ENCODE measurements around the gene PPP6R1. TPM values are rescaled to one million over a fixed set of nuclear protein-coding genes. Genes with fewer than 3 reads are reported as not detected.

PPP6R1 gene, protein sequence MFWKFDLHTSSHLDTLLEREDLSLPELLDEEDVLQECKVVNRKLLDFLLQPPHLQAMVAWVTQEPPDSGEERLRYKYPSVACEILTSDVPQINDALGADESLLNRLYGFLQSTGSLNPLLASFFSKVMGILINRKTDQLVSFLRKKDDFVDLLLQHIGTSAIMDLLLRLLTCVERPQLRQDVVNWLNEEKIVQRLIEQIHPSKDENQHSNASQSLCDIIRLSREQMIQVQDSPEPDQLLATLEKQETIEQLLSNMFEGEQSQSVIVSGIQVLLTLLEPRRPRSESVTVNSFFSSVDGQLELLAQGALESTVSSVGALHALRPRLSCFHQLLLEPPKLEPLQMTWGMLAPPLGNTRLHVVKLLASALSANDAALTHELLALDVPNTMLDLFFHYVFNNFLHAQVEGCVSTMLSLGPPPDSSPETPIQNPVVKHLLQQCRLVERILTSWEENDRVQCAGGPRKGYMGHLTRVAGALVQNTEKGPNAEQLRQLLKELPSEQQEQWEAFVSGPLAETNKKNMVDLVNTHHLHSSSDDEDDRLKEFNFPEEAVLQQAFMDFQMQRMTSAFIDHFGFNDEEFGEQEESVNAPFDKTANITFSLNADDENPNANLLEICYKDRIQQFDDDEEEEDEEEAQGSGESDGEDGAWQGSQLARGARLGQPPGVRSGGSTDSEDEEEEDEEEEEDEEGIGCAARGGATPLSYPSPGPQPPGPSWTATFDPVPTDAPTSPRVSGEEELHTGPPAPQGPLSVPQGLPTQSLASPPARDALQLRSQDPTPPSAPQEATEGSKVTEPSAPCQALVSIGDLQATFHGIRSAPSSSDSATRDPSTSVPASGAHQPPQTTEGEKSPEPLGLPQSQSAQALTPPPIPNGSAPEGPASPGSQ
- total RNA-seq = 10 to 100 TPM; 40.6 to 46.0 TPM
- long read RNA-seq, donor 1, transcript PPP6R1-201 (24 exons, 3,961 nt) = major isoform, 13 of 32 reads
- long read RNA-seq, donor 1, partial matches to known transcripts = 12 of 32 reads
- long read RNA-seq, donor 1, other reads (novel, unspliced or antisense) = 6 of 32 reads
- long read RNA-seq, donor 2, partial matches to known transcripts = 20 of 30 reads
- long read RNA-seq, donor 2, other reads (novel, unspliced or antisense) = 4 of 30 reads

- intact Hi-C loops (cut with DNase I) = no loop called here
- DNase-seq (ENCODE audit: low spot score) = peak; percentile 99
Measured at GRCh38 chr19:55258828-55259539, at the start of gene PPP6R1. Gene PPP6R1 (minus strand): TSS chr19:55259017. CDS start chr19:55247103, 11,914 bp downstream.

DNA sequence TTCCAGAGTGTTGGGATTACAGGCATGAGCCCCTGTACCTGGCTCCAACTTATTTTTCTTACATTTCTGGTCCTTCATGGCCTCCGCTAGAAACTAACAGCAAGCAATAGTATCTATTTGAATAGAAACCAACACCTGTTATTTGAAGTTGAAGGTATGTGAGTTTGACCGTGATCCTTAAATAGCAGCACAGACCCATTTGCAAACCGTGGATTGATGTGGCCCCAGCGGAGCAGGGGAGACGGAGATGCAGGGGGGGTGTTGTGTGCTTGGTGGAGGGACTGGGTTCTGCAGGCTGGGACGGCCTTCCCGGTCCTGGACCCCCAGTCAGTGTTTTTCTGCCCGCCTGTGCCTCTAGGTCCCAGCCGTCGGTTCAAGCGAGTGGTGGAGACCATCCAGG, 49.5 kb upstream of the PPP6R1 start:
- no peak for DNase-seq (ENCODE audit: low spot score)
- intact Hi-C loops (cut with DNase I) = no loop called here

DNA sequence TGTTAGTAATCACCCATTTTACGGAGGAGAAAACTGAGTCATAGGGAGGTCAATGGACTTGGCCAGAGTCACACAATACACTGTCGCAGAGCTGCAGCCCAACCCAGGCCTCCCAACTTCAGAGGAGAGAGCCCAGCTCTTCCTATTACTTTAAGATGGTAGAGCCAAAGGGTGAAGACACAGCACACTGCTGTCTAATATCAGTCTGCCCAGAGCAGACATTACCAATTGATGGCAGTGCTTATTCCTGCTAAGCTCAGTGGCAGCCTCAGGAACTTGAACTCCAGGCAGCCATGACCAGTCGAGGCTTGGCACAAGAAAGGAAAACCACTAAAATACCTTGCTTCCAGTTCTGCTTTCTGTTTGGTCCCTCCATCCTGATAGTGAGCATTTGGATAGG, 47.9 kb upstream of the PPP6R1 start:
- DNase-seq (ENCODE audit: low spot score) = no peak
- intact Hi-C loops (cut with DNase I) = no loop called here

DNA sequence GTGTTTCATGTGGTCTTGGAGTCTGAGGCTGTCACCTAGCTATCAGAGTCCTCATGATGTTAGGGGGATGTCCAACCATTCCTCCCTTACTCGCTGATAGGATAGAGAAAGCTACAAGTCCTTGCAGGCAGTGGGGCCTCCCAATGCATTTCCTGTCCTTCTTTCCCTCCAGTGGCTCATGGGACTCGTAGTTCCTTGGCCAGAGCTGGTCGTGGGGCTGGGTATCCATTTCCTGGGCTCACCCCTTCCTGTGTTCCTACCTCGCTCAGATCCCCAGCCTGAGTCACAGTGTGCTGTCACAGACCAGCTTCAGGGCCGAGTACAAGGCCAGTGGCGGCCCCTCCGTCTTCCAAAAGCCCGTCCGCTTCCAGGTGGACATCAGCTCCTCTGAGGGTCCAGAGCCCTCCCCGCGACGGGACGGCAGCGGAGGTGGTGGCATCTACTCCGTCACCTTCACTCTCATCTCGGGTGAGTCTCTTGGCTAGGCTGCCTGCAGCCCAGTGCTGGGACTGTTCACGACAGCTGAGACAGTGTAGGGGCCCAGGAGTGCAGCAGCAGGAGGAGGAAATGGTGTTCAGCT, 47.3 kb upstream of the PPP6R1 start:
- intact Hi-C loops (cut with DNase I) = no loop called here
- DNase-seq (ENCODE audit: low spot score) = no peak

DNA sequence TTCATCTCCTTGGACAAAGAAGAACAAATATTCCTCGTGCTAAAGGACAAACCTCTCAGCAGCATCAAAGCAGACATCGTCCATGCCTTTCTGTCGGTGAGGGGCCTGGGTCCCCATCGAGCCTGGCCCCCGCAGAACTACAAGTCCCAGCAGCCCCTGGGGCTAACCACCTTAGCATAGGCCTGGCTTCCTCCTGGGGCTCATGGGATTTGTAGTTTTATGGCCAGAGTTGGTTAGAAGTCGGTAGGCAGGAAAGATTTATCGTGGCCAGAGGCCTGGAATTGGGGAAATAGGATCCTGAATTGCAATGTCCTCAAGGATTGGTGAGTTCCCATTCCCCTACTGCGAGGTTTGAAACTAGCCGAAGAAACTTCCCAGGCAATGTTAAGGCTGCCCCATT, 46.7 kb upstream of the PPP6R1 start:
- no peak for DNase-seq (ENCODE audit: low spot score)
- intact Hi-C loops (cut with DNase I) = no loop called here

DNA sequence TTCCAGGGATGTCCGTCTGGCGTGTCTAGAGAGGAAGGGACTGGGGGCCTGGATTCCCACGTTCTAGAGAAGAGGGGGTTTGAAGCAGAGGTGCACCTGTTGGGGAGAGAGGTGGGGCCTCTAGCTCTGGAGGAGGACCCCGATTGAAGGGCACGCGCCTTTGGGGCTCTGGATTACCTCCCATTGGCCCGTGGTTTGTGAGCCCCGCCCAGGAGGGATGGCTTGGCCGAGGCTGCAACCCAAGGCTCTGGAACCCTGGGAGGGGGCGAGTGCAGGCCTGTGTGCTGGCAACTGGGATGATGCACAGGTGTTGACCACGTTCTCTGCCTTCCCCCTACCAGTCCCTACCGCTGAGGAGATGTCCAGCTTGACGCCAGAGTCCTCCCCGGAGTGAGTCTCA, 46.2 kb upstream of the PPP6R1 start:
- intact Hi-C loops (cut with DNase I) = loop anchor here in 1 of 2 donors (5.0 kb wide), 1 partner anchor 77 kb away; the partner anchor contains the start of gene TMEM238
- no peak for DNase-seq (ENCODE audit: low spot score)

- intact Hi-C loops (cut with DNase I) = loop anchor here in 1 of 2 donors (5.0 kb wide), 1 partner anchor 78 kb away; the partner anchor contains the start of gene TMEM238
- DNase-seq (ENCODE audit: low spot score) = no peak
Measured at GRCh38 chr19:55304279-55304978, 45.6 kb upstream of the PPP6R1 start.

DNA sequence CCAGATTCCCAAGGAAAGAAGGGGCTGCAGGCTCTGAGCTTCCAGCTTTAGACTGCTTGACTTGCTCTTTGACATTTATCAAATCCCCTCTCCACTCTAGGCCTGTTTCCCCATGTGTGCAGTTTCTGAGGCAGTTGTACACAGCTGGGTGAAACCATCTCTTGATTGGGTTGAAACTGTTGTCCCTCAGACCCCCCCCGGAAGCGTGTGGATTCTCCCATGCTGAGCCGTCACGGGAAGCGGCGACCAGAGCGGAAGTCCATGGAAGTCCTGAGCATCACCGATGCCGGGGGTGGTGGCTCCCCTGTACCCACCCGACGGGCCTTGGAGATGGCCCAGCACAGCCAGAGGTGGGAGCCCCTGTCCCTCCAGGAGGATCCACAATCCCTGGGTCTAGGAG, 44.7 kb upstream of the PPP6R1 start:
- intact Hi-C loops (cut with DNase I) = loop anchor here in 1 of 2 donors (5.0 kb wide), 1 partner anchor 79 kb away; the partner anchor contains the start of gene TMEM238
- no peak for DNase-seq (ENCODE audit: low spot score)

DNA sequence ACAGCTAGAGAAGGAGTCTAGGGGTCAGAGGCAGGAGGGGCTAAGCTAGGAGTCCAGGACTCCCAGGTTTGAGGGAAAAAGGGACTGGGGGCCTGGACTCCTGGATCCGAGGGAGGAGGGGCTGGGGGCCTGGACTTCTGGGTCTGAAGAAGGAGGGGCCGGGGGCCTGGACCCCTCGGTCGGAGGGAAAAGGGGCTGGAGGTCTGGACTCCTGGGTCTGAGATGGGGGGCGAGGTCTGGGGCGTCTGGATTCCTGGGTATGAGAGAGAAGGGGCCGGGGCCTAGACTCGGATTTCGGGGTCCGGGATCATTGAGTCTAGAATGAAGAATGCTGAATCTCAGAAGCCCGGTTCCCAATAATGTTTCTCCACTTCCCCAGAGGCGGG, 43.5 kb upstream of the PPP6R1 start:
- DNase-seq (ENCODE audit: low spot score) = no peak
- intact Hi-C loops (cut with DNase I) = loop anchor here in 1 of 2 donors (5.0 kb wide), 1 partner anchor 80 kb away; the partner anchor contains the start of gene TMEM238

- intact Hi-C loops (cut with DNase I) = loop anchor here in 1 of 2 donors (5.0 kb wide), 1 partner anchor 81 kb away; the partner anchor contains the start of gene TMEM238
Measured at GRCh38 chr19:55301459-55302317, 42.9 kb upstream of the PPP6R1 start.

GRCh38 chr19:55300886-55301458, 42.2 kb upstream of the PPP6R1 start:
- intact Hi-C loops (cut with DNase I) = loop anchor here in 1 of 2 donors (5.0 kb wide), 1 partner anchor 81 kb away; the partner anchor contains the start of gene TMEM238
- no peak for DNase-seq (ENCODE audit: low spot score)

More at GRCh38 chr19:55301459-55302317, 42.9 kb upstream of the PPP6R1 start:
- peak; percentile 96 for DNase-seq (ENCODE audit: low spot score)

DNA sequence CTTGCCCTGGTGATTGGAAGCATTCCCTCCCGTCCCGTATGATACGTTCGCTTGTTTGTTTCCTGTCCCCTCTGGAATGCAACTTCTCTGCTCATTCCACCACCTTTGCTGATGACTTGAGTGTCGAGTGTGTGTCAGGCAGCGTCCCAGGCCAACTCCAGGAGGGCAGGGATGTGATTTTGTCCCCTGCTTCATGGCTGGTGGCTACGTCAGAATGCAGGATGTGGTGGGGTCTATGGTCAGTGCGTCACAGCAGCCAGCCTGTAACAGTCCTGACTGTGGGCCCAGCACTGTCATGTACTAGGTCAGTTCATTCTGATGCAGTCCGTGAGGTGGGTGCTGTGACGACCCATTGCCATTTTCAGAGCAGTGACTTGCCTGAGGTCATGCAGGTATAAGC, 41.2 kb upstream of the PPP6R1 start:
- no peak for DNase-seq (ENCODE audit: low spot score)
- intact Hi-C loops (cut with DNase I) = loop anchor here in 1 of 2 donors (5.0 to 10.0 kb wide), 2 partner anchors 82 to 205 kb away; partner anchors contain the start of gene TMEM238

- intact Hi-C loops (cut with DNase I) = loop anchor here in 1 of 2 donors (10.0 kb wide), 1 partner anchor 208 kb away; no protein-coding TSS in a partner anchor
Measured at GRCh38 chr19:55297267-55297666, 38.5 kb upstream of the PPP6R1 start.

DNA sequence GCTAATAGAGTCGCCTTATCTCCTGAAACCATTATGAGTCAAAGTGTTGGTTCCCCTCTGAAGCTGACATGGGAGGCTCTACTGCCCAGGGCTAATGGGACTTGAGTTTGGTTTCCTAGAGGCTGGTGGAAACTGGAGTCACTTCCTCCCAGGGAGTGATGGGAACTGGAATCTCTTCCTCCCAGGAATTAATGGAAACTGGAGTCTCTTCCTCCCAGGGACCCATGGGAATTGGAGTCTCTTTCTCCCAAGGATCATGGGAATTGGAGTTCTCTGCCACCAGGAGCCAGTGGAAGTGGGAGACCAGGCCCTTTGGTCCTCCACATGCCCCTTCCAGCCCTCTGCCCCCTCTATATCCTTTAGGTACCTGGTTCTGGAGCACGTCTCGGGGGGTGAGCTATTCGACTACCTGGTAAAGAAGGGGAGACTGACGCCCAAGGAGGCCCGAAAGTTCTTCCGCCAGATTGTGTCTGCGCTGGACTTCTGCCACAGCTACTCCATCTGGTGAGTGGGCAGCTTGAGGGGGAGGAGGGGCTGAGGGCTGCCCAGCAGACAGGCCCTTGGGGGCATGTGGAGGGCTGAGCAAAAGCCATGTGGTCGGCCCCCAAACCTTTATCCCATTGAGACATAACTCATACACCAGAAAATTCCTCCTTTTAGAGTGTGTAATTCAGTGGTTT, 30.4 kb upstream of the PPP6R1 start:
- intact Hi-C loops (cut with DNase I) = no loop called here
- no peak for DNase-seq (ENCODE audit: low spot score)

More at GRCh38 chr19:55297267-55297666, 38.5 kb upstream of the PPP6R1 start:
- no peak for DNase-seq (ENCODE audit: low spot score)

GRCh38 chr19:55287361-55288079, 28.7 kb upstream of the PPP6R1 start:
- DNase-seq (ENCODE audit: low spot score) = no peak
- intact Hi-C loops (cut with DNase I) = no loop called here

Data from posterior vena cava (tissue), 2 donors.